Body of pancreas (tissue), 4 donors: Measurements from ENCODE around the gene RBM44. TPM values are rescaled to one million over a fixed set of nuclear protein-coding genes. Genes with fewer than 3 reads are reported as not detected.

Experiments
- ATAC-seq: fragments of 150-250 bp; one replicate; pipeline ENCODE4 v1.9.1; 2016
- DNase-seq, 4 donors: peaks; one replicate each; pipeline ENCODE4 v3.0.0-alpha.2; 2019
- H3K27ac ChIP-seq, 4 donors: fragments of 200-600 bp; sonication (generic); 1 replicate in 3 of 4; 2 replicates in 1 of 4; pipeline versions ENCODE4 v1.5.1 to v1.6.1; 2016 to 2019; ENCODE audit warnings: mild to moderate bottlenecking in 1 of 4, mixed read lengths in 1 of 4, moderate library complexity in 1 of 4
- H3K27me3 ChIP-seq, 2 donors: fragments of 200-600 bp; sonication (generic); one replicate each; pipeline ENCODE4 v1.6.0; 2016; ENCODE audit warnings: mild to moderate bottlenecking in 1 of 2
- H3K36me3 ChIP-seq, 2 donors: fragments of 200-600 bp; sonication (generic); replicated peaks in 1 of 2; 2 replicates each; pipeline ENCODE4 v1.5.1; 2016; ENCODE audit warnings: low read depth in 2 of 2; ENCODE audit not compliant: insufficient read depth in 1 of 2
- H3K4me1 ChIP-seq: fragments of 200-600 bp; sonication (generic); one replicate; pipeline ENCODE4 v1.6.0; 2016
- H3K4me3 ChIP-seq, 2 donors: fragments of 200-600 bp; sonication (generic); 1 replicate in 1 of 2; 2 replicates in 1 of 2; pipeline ENCODE4 v1.5.1; 2016 to 2019
- H3K9me3 ChIP-seq, 3 donors: fragments of 200-600 bp; sonication (generic); 1 replicate in 2 of 3; 2 replicates in 1 of 3; pipeline ENCODE4 v1.5.1; 2016
- CTCF ChIP-seq, 7 experiments: fragments of 450-650 bp in 4 of 7; fragments of 200-600 bp in 3 of 7; sonication (generic) in 3 of 7; IDR thresholded peaks; one replicate each; pipeline ENCODE4 v1.5.1; 2016 to 2019; ENCODE audit warnings: antibody characterized with exemption in 7 of 7
- POLR2A ChIP-seq, 3 donors: fragments of 450-650 bp; IDR thresholded peaks; one replicate each; pipeline ENCODE4 v1.6.1; 2016; ENCODE audit warnings: antibody characterized with exemption in 3 of 3, mild to moderate bottlenecking in 2 of 3
- WGBS, 2 donors: methylation state at CpG; one replicate each; pipeline ENCODE4 v1.1.5; 2017; 5-methylcytosine and 5-hydroxymethylcytosine counted together
- intact Hi-C: fragments of 100-400 bp; cut with DNase I; formaldehyde crosslinking; loops from one replicate; pipeline ENCODE4 v1.15.1; 2023
- total RNA-seq, 2 donors: library from RNA; depleted of rRNA; stranded (reverse); fragments of >200 nt; gene quantifications; one replicate each; pipeline ENCODE4 v1.1.0, GENCODE V29; 2016

The RBM44 gene
- total RNA-seq, 2 donors from 2014 or later = 0.52 to 1.6 TPM

- TF ChIP-seq POLR2A (IDR thresholded peaks at IDR 0.05) (no peak), CTCF (IDR thresholded peaks at IDR 0.05) (no peak)
- DNase-seq (no peak), ATAC-seq (no peak)
- Histone ChIP-seq H3K27me3 (no peaks in the 10 kb centered on the region), H3K9me3 (no peaks in the 10 kb centered on the region), H3K27ac (peak overlapping the region in 1 of 4 donors; percentile 55), H3K4me3 (no peak overlapping the region), H3K4me1 (peaks cover 33% of the 10 kb centered on the region), H3K36me3 (no peaks in the 10 kb centered on the region)
- WGBS, 2 donors = 86 to 88% methylated on average over 9 to 23 of the region's 27 CpGs
- intact Hi-C loops = no loop called here
Observed at GRCh38 chr2:237885111-237885930, 86.7 kb downstream of the RBM44 start.

- H3K36me3 ChIP-seq = no peaks in the 10 kb centered on the region
- peaks cover 33% of the 10 kb centered on the region for H3K4me1 ChIP-seq
- ATAC-seq (peak; percentile 16), DNase-seq (peak in 3 of 4 donors; percentile 38 to 52 (median 39))
- peak overlapping the region in 2 of 4 donors; percentile 35 to 55 for H3K27ac ChIP-seq
- H3K4me3 ChIP-seq = no peak overlapping the region
- no peaks in the 10 kb centered on the region for H3K9me3 ChIP-seq
- TF ChIP-seq POLR2A (IDR thresholded peaks at IDR 0.05) (no peak), CTCF (IDR thresholded peaks at IDR 0.05) (no peak)
- H3K27me3 ChIP-seq = no peaks in the 10 kb centered on the region
- intact Hi-C loops = no loop called here
- WGBS, 2 donors = 85 to 88% methylated on average over 6 to 26 of the region's 26 CpGs
Observed at GRCh38 chr2:237885931-237886684, 87.5 kb downstream of the RBM44 start.

GRCh38 chr2:237886685-237887481 is 88.3 kb downstream of the RBM44 start:
- H3K4me3 ChIP-seq = no peak overlapping the region

GRCh38 chr2:237888389-237888788 is 89.8 kb downstream of the RBM44 start:
- H3K9me3 ChIP-seq = no peaks in the 10 kb centered on the region
- no peaks in the 10 kb centered on the region for H3K27me3 ChIP-seq
- H3K27ac ChIP-seq = peak overlapping the region; percentile 6 to 62 (median 36)
- intact Hi-C loops = no loop called here
- 30 to 55% methylated on average over 2 of the region's 2 CpGs for WGBS, 2 donors
- H3K4me1 ChIP-seq = peaks cover 34% of the 10 kb centered on the region
- DNase-seq = no peak
- no peak overlapping the region for H3K4me3 ChIP-seq
- no peaks in the 10 kb centered on the region for H3K36me3 ChIP-seq
- ATAC-seq = peak; percentile 65
- no peak for TF ChIP-seq POLR2A (IDR thresholded peaks at IDR 0.05)

More at GRCh38 chr2:237886685-237887481, 88.3 kb downstream of the RBM44 start:
- no peaks in the 10 kb centered on the region for H3K27me3 ChIP-seq
- 85 to 94% methylated on average over 20 to 22 of the region's 23 CpGs for WGBS, 2 donors
- peak overlapping the region in 2 of 4 donors; percentile 6 to 62 for H3K27ac ChIP-seq
- no peaks in the 10 kb centered on the region for H3K9me3 ChIP-seq
- H3K4me1 ChIP-seq = peaks cover 34% of the 10 kb centered on the region
- intact Hi-C loops = no loop called here
- TF ChIP-seq CTCF (IDR thresholded peaks at IDR 0.05) (no peak), POLR2A (IDR thresholded peaks at IDR 0.05) (no peak)
- peak; percentile 37 to 64 (median 55) for DNase-seq
- peak; percentile 42 for ATAC-seq
- H3K36me3 ChIP-seq = no peaks in the 10 kb centered on the region
